ENCODE data around the gene CCT7. TPM values are rescaled to one million over a fixed set of nuclear protein-coding genes. Genes with fewer than 3 reads are reported as not detected.

CCT7 gene
- total and polyA plus RNA-seq, 4 donors = 128 to 157 (median 143) TPM

- intact Hi-C loops (cut with DNase I) = no loop called here
- Histone ChIP-seq H3K36me3 (ENCODE audit: control insufficient read depth in 1 of 2, insufficient read depth in 2 of 2, low read length in 1 of 2) (peaks cover 0 to 6% of the 10 kb centered on the region in 2 donors), H3K4me3 (ENCODE audit: low read length in 2 of 2) (no peak overlapping the region), H3K27ac (ENCODE audit: low read depth in 1 of 2, low read length in 2 of 2) (no peak overlapping the region), H3K9me3 (ENCODE audit: control insufficient read depth, low read length) (no peaks in the 10 kb centered on the region), H3K4me1 (ENCODE audit: control insufficient read depth in 1 of 2, insufficient read depth in 2 of 2, low read length in 2 of 2) (no peaks in the 10 kb centered on the region), H3K27me3 (ENCODE audit: control insufficient read depth in 1 of 2, insufficient read depth in 2 of 2, low read length in 1 of 2) (no peaks in the 10 kb centered on the region)
- WGBS, 2 donors = 89% methylated on average over 2 of the region's 2 CpGs
- DNase-seq (no peak), ATAC-seq (ENCODE audit: low FRiP score) (no peak)
Observed at GRCh38 chr2:73257021-73257420, 22.9 kb downstream of the CCT7 start.

- Histone ChIP-seq H3K27ac (ENCODE audit: low read depth in 1 of 2, low read length in 2 of 2) (no peak overlapping the region), H3K27me3 (ENCODE audit: control insufficient read depth in 1 of 2, insufficient read depth in 2 of 2, low read length in 1 of 2) (no peaks in the 10 kb centered on the region), H3K9me3 (ENCODE audit: control insufficient read depth, low read length) (no peaks in the 10 kb centered on the region), H3K4me1 (ENCODE audit: control insufficient read depth in 1 of 2, insufficient read depth in 2 of 2, low read length in 2 of 2) (no peaks in the 10 kb centered on the region), H3K4me3 (ENCODE audit: low read length in 2 of 2) (no peak overlapping the region), H3K36me3 (ENCODE audit: control insufficient read depth in 1 of 2, insufficient read depth in 2 of 2, low read length in 1 of 2) (peaks cover 0 to 3% of the 10 kb centered on the region in 2 donors)
- intact Hi-C loops (cut with DNase I) = no loop called here
- ATAC-seq (ENCODE audit: low FRiP score) (no peak), DNase-seq (peak in 1 of 2 donors; percentile 77)
- 84 to 85% methylated on average over 10 of the region's 10 CpGs for WGBS, 2 donors
Observed at GRCh38 chr2:73257425-73258125, 23.5 kb downstream of the CCT7 start.

- DNase-seq = no peak
- H3K4me1 ChIP-seq (ENCODE audit: control insufficient read depth in 1 of 2, insufficient read depth in 2 of 2, low read length in 2 of 2) = no peaks in the 10 kb centered on the region
- peaks cover 0 to 1% of the 10 kb centered on the region in 2 donors for H3K36me3 ChIP-seq (ENCODE audit: control insufficient read depth in 1 of 2, insufficient read depth in 2 of 2, low read length in 1 of 2)
- no peaks in the 10 kb centered on the region for H3K27me3 ChIP-seq (ENCODE audit: control insufficient read depth in 1 of 2, insufficient read depth in 2 of 2, low read length in 1 of 2)
- H3K4me3 ChIP-seq (ENCODE audit: low read length in 2 of 2) = no peak overlapping the region
- no peak overlapping the region for H3K27ac ChIP-seq (ENCODE audit: low read depth in 1 of 2, low read length in 2 of 2)
- 84 to 88% methylated on average over 8 of the region's 8 CpGs for WGBS, 2 donors
- no peak for ATAC-seq (ENCODE audit: low FRiP score)
- intact Hi-C loops (cut with DNase I) = no loop called here
- no peaks in the 10 kb centered on the region for H3K9me3 ChIP-seq (ENCODE audit: control insufficient read depth, low read length)
Observed at GRCh38 chr2:73258186-73258912, 24.2 kb downstream of the CCT7 start.

GRCh38 chr2:73258913-73259215 lies 24.8 kb downstream of the CCT7 start:
- Histone ChIP-seq H3K27ac (ENCODE audit: low read depth in 1 of 2, low read length in 2 of 2) (no peak overlapping the region), H3K36me3 (ENCODE audit: control insufficient read depth in 1 of 2, insufficient read depth in 2 of 2, low read length in 1 of 2) (peaks cover 0 to 1% of the 10 kb centered on the region in 2 donors), H3K4me1 (ENCODE audit: control insufficient read depth in 1 of 2, insufficient read depth in 2 of 2, low read length in 2 of 2) (no peaks in the 10 kb centered on the region), H3K27me3 (ENCODE audit: control insufficient read depth in 1 of 2, insufficient read depth in 2 of 2, low read length in 1 of 2) (no peaks in the 10 kb centered on the region), H3K4me3 (ENCODE audit: low read length in 2 of 2) (no peak overlapping the region), H3K9me3 (ENCODE audit: control insufficient read depth, low read length) (no peaks in the 10 kb centered on the region)
- WGBS, 2 donors = 96% methylated on average over 9 of the region's 9 CpGs
- DNase-seq = no peak
- ATAC-seq (ENCODE audit: low FRiP score) = no peak
- intact Hi-C loops (cut with DNase I) = no loop called here

GRCh38 chr2:73259276-73259675 lies 25.2 kb downstream of the CCT7 start:
- WGBS, 2 donors = 90 to 91% methylated on average over 8 of the region's 8 CpGs
- Histone ChIP-seq H3K27me3 (ENCODE audit: control insufficient read depth in 1 of 2, insufficient read depth in 2 of 2, low read length in 1 of 2) (no peaks in the 10 kb centered on the region), H3K4me1 (ENCODE audit: control insufficient read depth in 1 of 2, insufficient read depth in 2 of 2, low read length in 2 of 2) (no peaks in the 10 kb centered on the region), H3K4me3 (ENCODE audit: low read length in 2 of 2) (no peak overlapping the region), H3K9me3 (ENCODE audit: control insufficient read depth, low read length) (no peaks in the 10 kb centered on the region), H3K27ac (ENCODE audit: low read depth in 1 of 2, low read length in 2 of 2) (no peak overlapping the region), H3K36me3 (ENCODE audit: control insufficient read depth in 1 of 2, insufficient read depth in 2 of 2, low read length in 1 of 2) (no peaks in the 10 kb centered on the region)
- ATAC-seq (ENCODE audit: low FRiP score) (no peak), DNase-seq (no peak)
- intact Hi-C loops (cut with DNase I) = no loop called here

DNA sequence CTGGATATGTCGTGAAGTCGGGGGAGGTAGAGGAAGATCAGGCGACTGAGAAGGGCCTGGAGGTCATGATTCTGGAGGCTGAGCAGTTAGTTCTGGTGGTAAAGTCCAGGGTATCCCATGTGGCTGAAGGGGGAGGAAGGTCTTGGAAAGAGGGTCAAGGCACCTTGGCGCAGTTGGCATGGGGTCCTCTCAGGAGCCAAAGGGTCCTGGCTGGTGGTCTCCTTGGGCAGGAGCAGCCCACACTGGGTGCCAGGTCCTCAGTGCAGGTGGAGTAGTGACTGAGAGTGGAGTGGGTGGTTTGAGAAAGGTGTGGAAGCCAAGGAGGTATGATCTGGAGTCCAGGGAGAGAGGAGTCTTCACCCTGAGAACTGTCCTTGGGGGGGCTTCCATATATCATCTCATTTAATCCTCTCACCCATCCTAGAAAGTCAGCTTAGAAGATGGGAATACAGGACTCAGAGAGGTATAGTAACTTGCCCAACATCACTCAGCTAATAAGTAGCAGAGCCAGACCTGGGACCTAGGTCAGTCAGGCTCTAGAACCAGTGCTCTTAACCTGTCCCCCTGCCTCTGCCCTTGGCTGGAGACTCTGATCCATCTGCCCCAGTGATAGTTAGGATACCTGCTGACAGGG lies 25.7 kb downstream of the CCT7 start:
- no peak for ATAC-seq (ENCODE audit: low FRiP score)
- Histone ChIP-seq H3K27me3 (ENCODE audit: control insufficient read depth in 1 of 2, insufficient read depth in 2 of 2, low read length in 1 of 2) (no peaks in the 10 kb centered on the region), H3K4me1 (ENCODE audit: control insufficient read depth in 1 of 2, insufficient read depth in 2 of 2, low read length in 2 of 2) (no peaks in the 10 kb centered on the region), H3K4me3 (ENCODE audit: low read length in 2 of 2) (no peak overlapping the region), H3K27ac (ENCODE audit: low read depth in 1 of 2, low read length in 2 of 2) (no peak overlapping the region), H3K36me3 (ENCODE audit: control insufficient read depth in 1 of 2, insufficient read depth in 2 of 2, low read length in 1 of 2) (no peaks in the 10 kb centered on the region), H3K9me3 (ENCODE audit: control insufficient read depth, low read length) (no peaks in the 10 kb centered on the region)
- intact Hi-C loops (cut with DNase I) = no loop called here
- 80 to 93% methylated on average over 4 of the region's 4 CpGs for WGBS, 2 donors
- no peak for DNase-seq

GRCh38 chr2:73260338-73260984 lies 26.4 kb downstream of the CCT7 start:
- Histone ChIP-seq H3K4me1 (ENCODE audit: control insufficient read depth in 1 of 2, insufficient read depth in 2 of 2, low read length in 2 of 2) (no peaks in the 10 kb centered on the region), H3K27me3 (ENCODE audit: control insufficient read depth in 1 of 2, insufficient read depth in 2 of 2, low read length in 1 of 2) (no peaks in the 10 kb centered on the region), H3K9me3 (ENCODE audit: control insufficient read depth, low read length) (no peaks in the 10 kb centered on the region), H3K4me3 (ENCODE audit: low read length in 2 of 2) (no peak overlapping the region), H3K36me3 (ENCODE audit: control insufficient read depth in 1 of 2, insufficient read depth in 2 of 2, low read length in 1 of 2) (no peaks in the 10 kb centered on the region), H3K27ac (ENCODE audit: low read depth in 1 of 2, low read length in 2 of 2) (no peak overlapping the region)
- ATAC-seq (ENCODE audit: low FRiP score) (no peak), DNase-seq (no peak)
- 13 to 18% methylated on average over 17 of the region's 17 CpGs for WGBS, 2 donors
- intact Hi-C loops (cut with DNase I) = no loop called here

DNA sequence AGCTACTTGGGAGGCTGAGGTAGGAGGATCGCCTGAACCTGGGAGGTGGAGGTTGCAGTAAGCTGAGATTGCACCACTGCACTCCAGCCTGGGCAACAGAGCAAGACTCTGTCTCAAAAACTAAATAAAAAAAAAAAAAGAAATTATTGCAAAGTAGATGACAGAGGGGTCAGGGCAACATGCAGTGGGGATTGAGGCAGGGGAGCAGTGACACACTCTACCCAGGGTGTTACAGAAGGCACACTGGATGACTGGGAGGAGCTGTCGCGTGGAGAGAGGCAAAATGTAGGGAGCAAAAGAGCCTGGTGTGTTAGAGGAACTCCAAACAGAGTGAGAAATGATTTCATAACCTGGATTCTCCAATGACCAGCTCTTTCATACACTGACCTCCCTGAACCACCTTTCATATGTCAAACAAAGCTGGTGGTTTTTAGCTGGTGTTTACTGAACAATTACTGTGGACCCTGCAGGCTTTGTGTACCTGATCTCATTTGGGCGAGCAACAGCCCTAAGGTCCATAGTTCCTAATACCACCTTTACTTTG lies 28.1 kb downstream of the CCT7 start:
- no peak for DNase-seq
- ATAC-seq (ENCODE audit: low FRiP score) = no peak
- H3K27me3 ChIP-seq (ENCODE audit: control insufficient read depth in 1 of 2, insufficient read depth in 2 of 2, low read length in 1 of 2) = no peaks in the 10 kb centered on the region
- no peak overlapping the region for H3K27ac ChIP-seq (ENCODE audit: low read depth in 1 of 2, low read length in 2 of 2)
- H3K36me3 ChIP-seq (ENCODE audit: control insufficient read depth in 1 of 2, insufficient read depth in 2 of 2, low read length in 1 of 2) = no peaks in the 10 kb centered on the region
- no peaks in the 10 kb centered on the region for H3K9me3 ChIP-seq (ENCODE audit: control insufficient read depth, low read length)
- 83 to 85% methylated on average over 4 of the region's 4 CpGs for WGBS, 2 donors
- H3K4me3 ChIP-seq (ENCODE audit: low read length in 2 of 2) = no peak overlapping the region
- H3K4me1 ChIP-seq (ENCODE audit: control insufficient read depth in 1 of 2, insufficient read depth in 2 of 2, low read length in 2 of 2) = no peaks in the 10 kb centered on the region
- intact Hi-C loops (cut with DNase I) = no loop called here
